GM12878 (cell line): ENCODE measurements around the gene ZBED4. TPM values are rescaled to one million over a fixed set of nuclear protein-coding genes. Genes with fewer than 3 reads are reported as not detected.
A peak's percentile ranks its signal among the peaks of the same experiment; 100 is the strongest.

Source experiments
- ASH2L ChIP-seq: fragments of 300-600, 200-600 bp; sonication (generic); IDR thresholded peaks from 2 replicates; pipeline ENCODE4 v1.6.1; 2017; ENCODE audit warnings: low read depth, mild to moderate bottlenecking, borderline replicate concordance
- ATF7 ChIP-seq: fragments of 450-650 bp; IDR thresholded peaks from 2 replicates; pipeline ENCODE4 v1.6.1; 2016; ENCODE audit warnings: low read depth, mild to moderate bottlenecking
- BHLHE40 ChIP-seq, 2 experiments: fragments of 450-650 bp in 1 of 2; IDR thresholded peaks; 2 replicates each; pipeline ENCODE4 v1.6.1; 2011 to 2017; ENCODE audit warnings: low read depth in 2 of 2, borderline replicate concordance in 1 of 2, improper control_type of control experiment in 1 of 2, low read length in 1 of 2, mild to moderate bottlenecking in 1 of 2
- CHD1 ChIP-seq: IDR thresholded peaks from 2 replicates; pipeline ENCODE4 v1.6.1; 2012; ENCODE audit warnings: low read depth, low read length, improper control_type of control experiment
- CREM ChIP-seq: IDR thresholded peaks from 2 replicates; pipeline ENCODE4 v1.6.1; 2014; ENCODE audit warnings: antibody characterized with exemption, low read depth
- E4F1 ChIP-seq: fragments of 450-650 bp; IDR thresholded peaks from 2 replicates; pipeline ENCODE4 v1.6.1; 2018; ENCODE audit warnings: borderline replicate concordance, mild to moderate bottlenecking; ENCODE audit not compliant: partially characterized antibody
- FOXM1 ChIP-seq: IDR thresholded peaks from 2 replicates; pipeline ENCODE4 v1.6.1; 2012; ENCODE audit warnings: low read depth, mild to moderate bottlenecking, inconsistent platforms, low read length, moderate library complexity
- HDAC6 ChIP-seq: fragments of 200-600 bp; sonication (generic); IDR thresholded peaks from one replicate; pipeline ENCODE4 v1.8.0; 2017; ENCODE audit warnings: antibody characterized with exemption; ENCODE audit not compliant: unreplicated experiment
- MEF2B ChIP-seq: fragments of 450-650 bp; IDR thresholded peaks from 2 replicates; pipeline ENCODE4 v1.6.1; 2018; ENCODE audit warnings: mild to moderate bottlenecking, moderate library complexity; ENCODE audit not compliant: partially characterized antibody, poor library complexity, severe bottlenecking
- MLLT1 ChIP-seq: fragments of 450-650 bp; IDR thresholded peaks from 2 replicates; pipeline ENCODE4 v1.6.1; 2016; ENCODE audit warnings: mild to moderate bottlenecking
- MTA3 ChIP-seq: IDR thresholded peaks from 2 replicates; pipeline ENCODE4 v1.6.1; 2012; ENCODE audit warnings: low read length, inconsistent platforms, borderline replicate concordance
- MYB ChIP-seq: fragments of 150-350 bp; IDR thresholded peaks from 2 replicates; pipeline ENCODE4 v1.6.1; 2014; ENCODE audit warnings: mild to moderate bottlenecking, low read depth, low read length, borderline replicate concordance
- NBN ChIP-seq: fragments of 450-650 bp; IDR thresholded peaks from 2 replicates; pipeline ENCODE4 v1.6.1; 2016
- NFYB ChIP-seq: IDR thresholded peaks from 2 replicates; pipeline ENCODE4 v1.6.1; 2011; ENCODE audit warnings: low read depth, mild to moderate bottlenecking, low read length, improper control_type of control experiment, moderate library complexity; ENCODE audit not compliant: insufficient read depth
- NRF1 ChIP-seq: conservative IDR thresholded peaks from 2 replicates; pipeline ENCODE4 v1.6.1; 2011; ENCODE audit warnings: mild to moderate bottlenecking, low read depth, low read length, improper control_type of control experiment
- STAT1 ChIP-seq: fragments of 450-650 bp; conservative IDR thresholded peaks from 2 replicates; pipeline ENCODE4 v1.6.1; 2014; ENCODE audit warnings: antibody characterized with exemption, mild to moderate bottlenecking
- TCF3 ChIP-seq: IDR thresholded peaks from 2 replicates; pipeline ENCODE4 v1.6.1; 2012; ENCODE audit warnings: low read depth, mild to moderate bottlenecking, low read length, borderline replicate concordance; ENCODE audit not compliant: insufficient read depth
- USF2 ChIP-seq: IDR thresholded peaks from 2 replicates; pipeline ENCODE4 v1.6.1; 2011; ENCODE audit warnings: low read depth, low read length, improper control_type of control experiment, borderline replicate concordance
- WRNIP1 ChIP-seq: IDR thresholded peaks from 2 replicates; pipeline ENCODE4 v1.6.1; 2011; ENCODE audit warnings: low read depth, low read length, improper control_type of control experiment, borderline replicate concordance
- ZNF592 ChIP-seq: fragments of 450-650 bp; IDR thresholded peaks from 2 replicates; pipeline ENCODE4 v1.6.1; 2017; ENCODE audit warnings: mild to moderate bottlenecking, moderate library complexity
- polyA plus RNA-seq, 11 experiments: library from polyadenylated mRNA; depleted of rRNA in 4 of 11; unstranded in 6 of 11; stranded (reverse) in 5 of 11; fragments of >200 nt; fragmentation: Nextera tagmentation in 4 of 11; fragmentation: Illumina TruSeq in 1 of 11; extraction: Ambion mirVana in 4 of 11; extraction: Trizol in 1 of 11; gene quantifications; 1 replicate in 1 of 11; 2 replicates in 10 of 11; pipeline versions ENCODE4 v1.2.1 to v1.2.3, GENCODE V29; 2011 to 2016; ENCODE audit warnings: inconsistent platforms in 2 of 11, missing spikeins in 2 of 11, low read depth in 1 of 11
- total RNA-seq, 4 experiments: library from RNA; depleted of rRNA in 3 of 4; stranded (reverse); fragments of >200 nt in 3 of 4; fragmentation: Illumina TruSeq in 1 of 4; extraction: Trizol in 1 of 4; gene quantifications; 2 replicates each; pipeline versions ENCODE4 v1.2.1 to v1.2.3, GENCODE V29; 2013 to 2021

ZBED4 gene
- total and polyA plus RNA-seq, 10 of the 15 experiments (the other 5 are each of a cell fraction or from before 2014, with no cell fraction given) = 2.3 to 21.6 (median 12.8) TPM

- TF ChIP-seq CREM (peak; percentile 86), ZNF592 (peak; percentile 65; the same call in 1 of the 2 replicates), MYB (no peak), HDAC6 (no peak), TCF3 (no peak), CHD1 (no peak), ASH2L (no peak), USF2 (no peak; the same call in 1 of the 2 replicates), WRNIP1 (no peak), FOXM1 (no peak), MEF2B (peak; percentile 74), STAT1 (no peak), E4F1 (no peak), MTA3 (no peak), NFYB (no peak), NBN (peak; percentile 55; the same call in 1 of the 2 replicates), MLLT1 (0 out of 2 replicates have a peak, but pooled peaks have one; percentile 29), NRF1 (no peak), BHLHE40 (IDR thresholded peaks at IDR 0.05; ENCODE audit: borderline replicate concordance in 1 of 2, low read depth in 2 of 2, low read length in 1 of 2) (peak; percentile 98 to 99), ATF7 (peak; percentile 69)
Observed at GRCh38 chr22:49936018-49936972, 82.7 kb downstream of the ZBED4 start (continued).
